NAMALWA (cell line): Measurements from ENCODE around the gene ALDH7A1.
"Not testable (repeated sequence)": the region's sequence is repeated elsewhere in the genome, so short reads cannot be mapped to it uniquely, and the experiment has no call there.

ENCODE experiments used
- DNase-seq: peaks from one replicate; pipeline ENCODE4 v3.0.0-alpha.2; 2015; ENCODE audit warnings: low spot score

ALDH7A1 gene

DNA sequence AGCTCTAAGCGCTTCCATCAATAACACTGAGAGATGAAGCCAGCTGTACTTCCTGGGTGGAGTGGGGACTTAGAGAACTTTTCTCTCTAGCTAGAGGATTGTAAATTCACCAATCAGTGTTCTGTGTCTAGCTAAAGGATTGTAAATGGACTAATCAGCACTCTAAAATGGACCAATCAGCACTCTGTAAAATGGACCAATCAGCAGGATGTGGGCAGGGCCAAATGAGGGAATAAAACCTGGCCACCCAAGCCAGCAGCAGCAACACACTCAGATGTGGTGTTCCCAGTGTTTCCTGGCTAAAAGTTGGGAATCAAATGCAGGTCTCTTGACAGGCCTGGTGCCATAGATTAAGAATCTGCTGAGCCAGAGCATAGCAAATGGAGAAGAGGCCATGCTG, 60.5 kb downstream of the ALDH7A1 start:
- DNase-seq = no peak

DNA sequence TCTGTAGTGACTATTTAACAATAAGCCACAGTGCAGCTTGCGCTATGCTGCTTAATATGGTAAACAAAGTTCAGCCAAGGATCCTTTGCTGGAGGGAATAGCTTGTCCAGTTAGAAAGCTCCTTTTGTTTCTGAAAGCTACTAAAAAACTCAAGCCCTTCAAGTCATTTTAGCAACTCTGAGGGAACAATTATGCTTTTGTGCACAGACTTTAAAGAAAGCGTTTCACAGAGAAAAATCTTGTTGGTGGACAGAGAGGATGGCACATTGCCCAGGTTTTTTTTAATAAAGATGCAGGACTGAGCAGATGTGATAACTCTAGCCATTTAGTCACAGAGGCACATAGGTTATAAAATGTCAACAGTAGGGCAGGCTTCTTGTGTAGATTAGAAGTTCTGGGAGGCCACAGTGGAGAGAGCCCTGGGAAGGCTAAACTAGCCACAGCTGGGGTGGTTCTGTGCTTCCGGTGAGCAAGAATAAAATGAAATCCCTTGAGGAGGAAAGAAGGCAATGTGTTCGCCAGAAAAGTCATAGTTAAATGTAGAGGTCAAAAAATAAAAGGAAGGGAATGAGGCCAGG, 63.4 kb downstream of the ALDH7A1 start:
- no peak for DNase-seq

DNA sequence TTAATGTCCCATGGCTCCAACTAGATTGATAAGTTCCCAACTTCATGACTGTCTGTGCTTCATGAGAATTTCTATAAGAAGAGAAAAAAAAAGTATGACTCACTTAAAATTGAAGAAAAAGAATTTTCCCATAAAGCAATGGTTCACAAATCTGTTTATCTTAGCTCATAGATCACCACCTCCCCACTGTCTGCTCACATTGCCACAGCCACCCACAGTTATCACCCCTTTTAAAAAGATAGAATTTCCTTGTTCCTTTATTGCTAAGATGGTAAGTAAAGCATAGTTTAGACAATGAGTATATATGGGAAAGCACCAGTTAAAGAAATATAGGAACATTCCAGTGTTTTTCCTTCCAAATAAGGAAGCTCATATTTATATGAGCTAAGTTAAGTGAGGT, 67.1 kb downstream of the ALDH7A1 start:
- DNase-seq = no peak

DNA sequence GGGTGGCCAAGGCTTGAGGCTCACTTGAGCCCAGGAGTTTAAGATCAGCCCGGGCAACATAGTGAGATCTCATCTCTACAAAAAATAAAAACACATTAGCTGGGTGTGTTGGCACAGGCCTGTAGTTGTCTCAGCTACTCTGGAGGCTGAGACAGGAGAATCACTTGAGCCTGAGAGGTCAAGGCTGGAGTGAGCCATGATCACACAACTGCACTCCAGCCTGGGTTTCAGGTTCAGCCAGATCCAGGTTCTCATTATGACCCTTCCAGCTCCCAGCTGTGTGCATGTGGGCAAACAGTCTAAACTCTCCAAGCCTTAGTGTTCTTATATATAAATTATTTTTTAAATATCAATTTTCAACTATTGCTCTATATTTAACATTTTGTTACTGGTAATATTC, 67.9 kb downstream of the ALDH7A1 start:
- DNase-seq = no peak

DNA sequence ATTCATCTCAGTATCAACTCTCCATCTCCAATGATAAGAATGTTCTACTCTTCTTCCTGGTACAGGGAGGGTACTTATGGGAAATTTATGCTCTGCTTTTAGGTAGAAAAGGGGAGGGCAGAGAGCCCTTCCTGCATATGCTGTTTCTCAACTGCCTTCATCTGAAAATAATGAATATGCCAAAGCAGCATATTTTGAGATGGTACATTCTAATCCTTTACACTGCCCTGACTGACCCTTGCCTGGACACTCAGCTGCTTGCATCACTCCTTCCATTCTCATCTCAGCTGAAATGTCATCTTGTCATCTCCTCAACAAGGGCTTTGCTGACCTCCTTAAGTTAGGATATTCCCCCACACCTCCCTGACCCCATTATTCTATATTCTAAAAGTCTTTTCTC, 68.5 kb downstream of the ALDH7A1 start:
- DNase-seq = no peak

DNA sequence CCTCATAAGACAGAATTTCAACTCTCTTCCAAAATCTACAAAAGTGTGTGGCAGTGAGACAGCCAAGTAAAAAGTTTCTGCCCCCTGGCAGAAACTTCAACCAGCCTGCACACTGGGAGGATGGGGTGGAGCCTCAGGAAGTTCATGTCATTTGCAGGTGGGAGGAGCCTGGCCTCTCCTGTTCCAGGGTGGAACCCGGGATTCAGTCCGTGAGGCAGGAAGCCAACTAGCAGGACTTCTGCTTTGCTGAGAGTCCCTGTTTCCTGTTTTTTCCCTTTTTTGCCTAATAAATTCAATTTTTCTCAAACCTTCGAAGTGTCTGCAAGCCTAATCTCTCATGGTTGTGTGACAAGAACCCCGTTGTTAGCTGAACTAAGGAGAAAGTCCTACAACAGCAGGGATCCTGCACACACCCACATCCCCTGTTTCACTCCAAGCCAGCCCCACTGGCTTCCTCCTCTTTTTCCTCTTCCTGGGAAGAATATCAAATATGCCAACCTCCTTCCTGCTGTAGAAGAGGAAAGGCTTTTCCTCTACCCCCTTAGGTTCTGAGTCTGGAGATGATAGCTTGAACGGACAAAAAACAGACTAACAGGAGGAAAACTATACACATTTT, 69.3 kb downstream of the ALDH7A1 start:
- DNase-seq = no peak

DNA sequence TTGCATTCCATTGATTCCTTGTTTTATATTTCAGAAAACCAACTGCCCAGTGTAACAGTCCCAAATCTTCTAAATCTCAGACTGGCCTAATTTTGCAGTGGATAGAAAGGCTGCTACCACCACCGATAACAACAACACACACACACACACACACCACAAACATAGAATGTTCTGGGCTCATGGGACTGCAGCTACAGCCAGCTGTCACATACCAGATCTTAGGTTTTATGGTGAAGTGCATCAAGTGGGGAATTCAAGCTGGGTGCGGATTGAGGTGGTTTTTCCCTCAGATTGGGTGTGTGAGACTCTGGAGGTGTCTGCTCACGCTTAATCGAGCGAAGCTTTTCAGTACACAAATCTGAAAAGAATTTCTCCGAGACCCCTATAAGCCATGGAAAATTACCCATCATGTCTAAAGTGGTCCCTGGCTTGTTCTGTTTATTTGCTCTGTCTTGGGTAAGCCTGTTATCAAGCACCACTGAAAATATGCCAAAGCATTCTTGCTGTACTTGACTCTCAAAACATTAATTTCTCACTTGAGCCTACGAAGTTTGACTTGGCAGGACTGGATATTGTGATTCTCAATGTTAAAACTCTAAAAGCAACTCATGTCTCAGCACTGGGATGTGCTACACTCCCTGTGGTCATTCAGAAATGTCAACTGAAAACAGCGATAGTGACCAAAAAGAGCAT, 71.1 kb downstream of the ALDH7A1 start:
- DNase-seq = no peak

DNA sequence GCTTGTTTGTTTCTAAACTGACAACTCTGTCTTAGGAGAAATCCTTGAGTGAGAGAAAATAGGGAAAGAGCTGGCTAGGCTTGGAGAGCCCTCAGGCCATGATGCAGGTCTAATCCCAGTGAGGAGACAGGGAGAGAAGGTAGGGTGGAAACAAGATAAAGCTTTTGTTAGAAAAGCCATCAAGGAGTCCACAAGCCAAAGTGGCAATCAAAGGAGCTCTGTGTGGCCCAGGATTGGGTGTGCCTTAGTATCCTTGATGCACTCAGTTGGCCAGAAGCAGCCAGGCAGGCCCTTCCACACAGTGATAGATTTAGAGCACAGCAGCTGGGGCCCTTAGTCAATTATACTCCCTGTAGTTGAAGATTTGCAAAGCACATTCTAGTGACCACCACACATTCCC, 73.9 kb downstream of the ALDH7A1 start:
- no peak for DNase-seq

DNA sequence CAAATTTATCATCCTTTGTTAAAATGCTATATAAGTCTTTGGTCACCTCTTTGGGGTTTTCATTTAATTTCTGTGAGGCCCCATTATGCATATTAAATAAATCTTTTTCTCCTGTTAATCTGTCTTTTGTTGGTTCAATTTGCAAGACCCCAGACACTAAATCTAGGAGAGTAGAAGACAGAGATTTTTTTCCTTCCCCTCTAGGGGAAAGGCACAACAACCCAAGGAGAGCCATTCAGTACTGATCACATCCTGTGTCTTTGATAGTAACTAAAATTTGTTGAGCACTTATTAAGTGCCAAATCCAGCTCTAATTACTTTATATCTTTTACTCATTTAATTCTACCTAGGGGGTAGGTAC, 74.4 kb downstream of the ALDH7A1 start:
- no peak for DNase-seq

DNA sequence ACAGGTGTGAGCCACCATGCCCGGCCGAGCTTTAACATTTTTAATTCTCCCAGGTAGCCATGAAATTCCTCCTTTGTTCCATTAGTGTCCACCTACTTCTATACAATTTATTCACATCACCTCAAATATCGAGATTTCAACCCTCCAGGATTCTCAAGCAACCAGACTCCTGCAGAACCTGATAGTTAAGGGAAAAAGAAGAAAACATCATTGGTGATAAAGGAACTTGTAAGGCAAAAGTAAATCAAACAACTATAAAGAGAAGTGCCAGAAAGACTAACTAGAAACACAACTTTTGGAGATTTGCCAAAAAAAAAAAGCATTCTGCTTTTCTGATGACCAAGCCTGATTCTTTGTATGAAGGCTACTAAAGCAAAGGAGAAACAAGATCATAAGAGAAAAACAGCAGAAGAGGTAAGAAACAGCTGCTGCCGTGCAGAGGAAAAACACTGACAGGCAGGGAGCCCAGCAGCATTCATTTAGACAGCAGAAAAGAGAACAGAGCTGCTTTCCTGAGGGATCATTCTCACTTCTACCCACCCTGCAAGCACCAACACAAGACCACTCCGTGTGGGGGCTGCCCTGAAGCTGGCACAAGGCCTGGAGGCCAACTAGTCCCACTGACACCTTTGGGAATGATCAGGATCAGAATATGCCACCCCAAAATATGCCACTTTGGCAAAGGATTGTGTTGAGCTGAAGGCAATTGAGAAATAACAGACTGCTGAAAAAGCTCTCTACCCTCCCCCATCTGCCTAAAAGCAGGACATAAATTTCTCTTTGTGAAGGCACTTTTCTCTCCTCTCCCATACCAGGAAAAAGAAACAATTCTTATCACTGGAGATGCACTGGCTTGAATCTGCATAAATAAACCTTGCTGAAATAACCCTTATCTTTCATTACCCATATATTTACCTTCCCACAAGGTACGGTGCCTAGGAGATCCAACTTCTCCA, 75.1 kb downstream of the ALDH7A1 start:
- no peak for DNase-seq

DNA sequence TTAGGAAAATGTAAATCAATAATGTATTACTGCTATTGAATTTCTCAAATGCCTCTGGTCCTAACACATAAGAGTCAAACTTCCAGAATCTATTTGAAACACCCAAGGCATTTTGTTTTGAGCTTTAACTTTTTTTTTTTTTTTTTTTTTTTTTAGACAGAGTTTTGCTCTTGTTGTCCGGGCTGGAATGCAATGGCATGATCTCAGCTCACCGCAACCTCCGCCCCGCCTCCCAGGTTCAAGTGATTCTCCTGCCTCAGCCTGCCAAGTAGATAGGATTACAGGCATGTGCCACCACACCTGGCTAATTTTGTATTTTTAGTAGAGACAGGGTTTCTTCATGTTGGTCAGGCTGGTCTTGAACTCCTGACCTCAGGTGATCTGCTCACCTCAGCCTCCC, 75.8 kb downstream of the ALDH7A1 start:
- not testable (repeated sequence) for DNase-seq

DNA sequence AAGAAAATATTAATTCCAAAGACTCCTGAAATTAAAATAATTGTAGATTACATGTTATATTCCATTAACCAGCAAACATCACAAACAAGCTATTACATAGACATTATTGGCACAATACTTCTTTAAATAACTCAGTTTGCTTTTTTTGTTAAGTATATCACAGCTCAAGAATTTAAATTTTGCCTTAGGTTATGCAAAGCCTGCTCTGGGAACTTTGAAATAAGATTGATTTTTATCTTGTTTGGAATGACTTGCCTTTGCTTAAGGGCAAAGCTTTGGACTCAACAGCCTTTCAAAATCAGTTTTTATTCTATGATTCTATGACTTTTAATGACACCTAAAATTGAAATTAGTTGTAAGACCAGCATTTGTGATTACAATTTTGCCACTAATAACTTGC, 78.2 kb downstream of the ALDH7A1 start:
- no peak for DNase-seq

DNA sequence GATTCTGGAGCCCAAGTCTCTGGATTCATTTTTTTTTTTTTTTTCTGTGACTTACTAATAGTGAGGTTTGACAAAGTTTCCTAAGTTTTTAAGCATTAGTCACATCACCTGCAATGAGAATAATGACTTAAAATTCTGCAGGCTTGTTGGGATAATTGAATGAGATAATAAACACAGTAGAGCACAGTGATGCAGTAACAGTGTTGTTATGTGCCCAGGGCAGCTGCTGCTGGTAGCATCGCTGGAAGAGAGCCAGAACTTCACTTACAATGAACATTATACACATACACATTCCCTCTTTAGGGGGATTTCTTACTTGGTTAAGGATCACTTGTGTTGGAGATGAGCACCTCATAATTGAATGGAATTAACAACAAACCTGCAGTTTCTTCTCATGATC, 78.9 kb downstream of the ALDH7A1 start:
- DNase-seq = no peak

DNA sequence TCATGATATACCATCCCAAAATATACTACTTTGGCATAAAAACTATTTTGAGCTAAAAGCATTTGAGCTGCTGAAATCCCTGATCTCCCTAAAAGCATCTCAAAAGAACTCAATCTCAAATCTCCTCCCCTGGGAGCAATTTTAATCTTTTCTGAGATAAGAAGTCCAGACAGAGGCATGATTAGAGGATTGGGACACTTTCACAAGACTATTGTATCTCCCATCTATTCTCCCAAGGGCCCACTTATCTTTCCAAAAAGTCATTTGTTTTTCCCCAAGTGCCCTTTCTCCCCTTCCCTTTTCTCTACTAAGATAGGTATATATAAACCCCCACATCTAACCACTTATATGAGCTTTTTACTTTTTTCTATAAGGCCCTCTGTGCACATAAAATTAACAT, 79.7 kb downstream of the ALDH7A1 start:
- no peak for DNase-seq

DNA sequence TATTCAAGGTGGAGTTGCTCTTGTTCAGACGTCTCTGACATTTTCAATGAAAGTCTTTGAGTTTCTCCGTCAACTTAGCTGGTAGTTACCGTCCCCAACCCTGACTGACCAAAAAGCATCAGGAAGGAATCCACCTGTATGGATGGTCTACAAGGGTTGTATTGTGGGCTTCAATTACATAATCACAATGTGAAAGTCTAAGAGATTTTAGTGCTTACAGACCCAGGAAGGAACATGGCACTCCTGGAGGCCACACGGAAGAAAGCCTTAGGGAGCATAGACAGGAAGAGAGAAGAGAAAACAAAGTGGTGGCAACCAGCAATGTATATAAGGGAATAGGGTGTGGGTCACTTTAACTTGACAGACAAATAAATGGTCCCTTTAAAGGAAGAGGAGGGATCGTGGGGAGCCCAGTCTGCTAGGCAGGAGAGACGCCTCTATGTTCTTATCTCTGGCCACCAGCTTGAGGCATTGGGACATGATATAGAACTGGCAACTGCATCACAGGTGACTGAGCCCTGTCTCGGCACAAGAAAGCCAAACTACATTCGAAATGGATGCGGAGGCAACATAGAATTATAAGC, 80.4 kb downstream of the ALDH7A1 start:
- no peak for DNase-seq

DNA sequence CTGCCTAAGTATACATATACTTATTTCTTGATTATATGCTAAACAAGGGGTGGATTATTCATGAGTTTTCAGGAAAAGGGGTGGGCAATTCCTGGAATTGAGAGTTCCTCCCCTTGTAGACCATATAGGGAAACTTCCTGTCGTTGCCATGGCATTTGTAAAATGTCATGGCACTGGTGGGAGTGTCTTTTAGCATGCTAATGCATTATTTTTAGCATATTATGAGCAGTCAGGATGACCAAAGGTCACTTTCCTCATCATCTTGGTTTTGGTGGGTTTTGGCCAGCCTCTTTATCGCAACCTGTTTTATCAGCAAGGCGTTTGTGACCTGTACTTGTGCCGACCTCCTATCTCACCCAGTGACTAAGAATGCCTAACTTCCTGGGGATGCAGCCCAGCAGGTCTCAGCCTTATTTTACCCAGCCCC, 80.9 kb downstream of the ALDH7A1 start:
- DNase-seq = no peak

DNA sequence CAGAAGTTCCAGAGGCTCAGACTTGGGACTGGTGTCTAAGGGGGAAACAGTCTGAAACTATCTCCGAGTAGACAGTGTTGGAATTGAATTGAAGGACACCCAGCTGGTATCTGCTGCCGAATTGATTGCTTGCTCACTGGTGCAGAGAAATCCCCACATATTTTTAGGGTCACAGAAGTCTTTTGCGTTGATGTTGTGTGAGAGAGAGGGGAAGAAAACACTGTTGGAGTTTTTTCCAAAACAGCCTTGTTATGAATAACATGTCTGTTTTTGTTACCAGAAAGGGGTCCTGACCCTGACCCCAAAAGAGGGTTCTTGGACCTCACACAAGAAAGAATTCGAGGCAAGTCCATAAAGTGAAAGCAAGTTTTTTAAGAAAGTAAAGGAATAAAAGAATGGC, 81.3 kb downstream of the ALDH7A1 start:
- DNase-seq = no peak

DNA sequence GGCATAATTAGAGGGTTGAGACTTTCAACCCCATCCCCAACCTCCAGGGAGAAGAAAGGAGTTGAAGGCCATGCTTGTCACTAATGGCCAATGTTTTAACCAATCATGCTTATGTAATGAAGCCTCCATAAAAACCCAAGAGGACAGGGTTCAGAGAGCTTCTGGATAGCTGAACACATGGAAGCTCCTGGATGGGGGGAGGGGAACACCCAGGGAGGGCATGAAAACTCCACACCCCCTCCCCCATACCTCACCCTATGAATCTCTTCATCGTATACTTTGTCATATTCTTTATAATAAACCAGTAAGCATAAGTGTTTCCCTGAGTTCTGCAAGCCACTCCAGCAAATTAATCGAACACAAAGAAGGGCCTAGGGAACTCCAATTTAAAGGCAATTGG, 81.7 kb downstream of the ALDH7A1 start:
- no peak for DNase-seq

DNA sequence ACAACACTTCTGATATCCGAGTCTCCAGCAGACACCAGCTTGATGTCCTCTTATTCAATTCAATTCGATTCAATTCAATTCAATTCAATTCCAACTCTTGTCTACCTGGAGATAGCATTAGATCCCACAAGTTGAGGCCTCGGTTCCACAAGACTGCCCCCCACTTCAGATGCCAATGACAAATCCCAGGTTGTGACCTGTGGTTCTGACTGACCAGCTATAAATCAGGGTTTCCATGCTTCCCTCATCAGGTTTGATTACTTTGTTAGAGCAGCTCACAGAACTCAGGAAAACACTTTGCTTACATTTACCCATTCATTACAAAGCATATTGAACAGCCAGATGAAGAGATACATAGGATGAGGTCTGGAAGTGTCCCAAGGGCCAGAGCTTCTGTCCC, 82.6 kb downstream of the ALDH7A1 start:
- no peak for DNase-seq

DNA sequence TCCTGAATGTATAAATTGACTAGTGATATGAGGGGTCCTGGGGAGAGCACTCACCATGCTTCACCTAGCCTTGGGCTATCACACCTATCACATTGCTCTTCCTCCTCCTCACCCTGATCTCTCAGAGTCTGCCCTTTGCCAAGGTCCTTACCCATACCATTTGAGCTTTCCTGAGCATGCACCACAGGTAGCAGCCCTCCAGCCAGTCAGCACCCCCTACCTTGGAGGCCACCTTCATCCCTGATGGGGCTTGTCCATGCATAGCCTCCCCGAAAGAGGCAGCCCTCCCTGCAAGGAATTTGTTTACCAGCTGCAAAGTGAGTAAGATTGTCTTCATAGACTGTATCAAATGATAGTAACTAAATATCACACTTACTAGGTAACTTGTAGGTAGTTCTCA, 83.1 kb downstream of the ALDH7A1 start:
- DNase-seq = no peak

DNA sequence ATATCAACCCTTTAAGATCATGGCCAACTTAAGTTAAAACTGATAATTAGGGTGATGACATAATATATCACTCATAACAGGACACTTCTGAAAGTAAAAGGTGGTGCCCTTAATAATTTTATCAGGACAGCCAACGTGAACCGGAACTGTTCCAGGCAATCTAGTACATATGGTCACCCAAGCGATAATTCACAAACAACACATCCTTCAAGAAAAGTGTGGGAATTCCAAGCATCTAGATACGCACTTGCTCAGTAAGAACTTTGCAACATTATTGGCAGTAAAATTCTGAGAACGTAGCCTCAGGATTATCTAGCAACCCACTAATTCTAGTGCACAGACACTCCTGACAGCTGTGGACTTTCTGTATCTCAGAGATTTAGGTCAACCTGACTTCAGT, 85.7 kb downstream of the ALDH7A1 start:
- no peak for DNase-seq

DNA sequence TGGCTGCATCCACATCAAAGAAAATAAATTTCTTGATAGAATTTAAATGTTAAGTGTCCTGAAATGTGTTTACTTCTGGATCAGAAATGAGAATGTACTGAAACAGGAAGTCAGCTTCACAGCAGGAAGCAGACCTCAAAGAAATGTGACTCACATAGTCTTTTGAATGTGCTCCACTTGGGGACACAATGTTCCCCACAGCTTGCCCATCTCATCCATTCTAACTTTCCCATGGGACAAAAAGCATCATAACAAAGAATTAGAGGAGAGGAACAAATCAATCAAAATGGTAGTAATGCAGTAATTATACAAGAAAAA, 86.1 kb downstream of the ALDH7A1 start:
- peak; percentile 21 for DNase-seq
